HepG2 (cell line): Measurements from ENCODE around the gene SPI1.

Source experiments
- ARNT ChIP-seq: fragments of 450-650 bp; IDR thresholded peaks from 2 replicates; pipeline ENCODE4 v1.6.1; 2017
- CBX1 ChIP-seq: IDR thresholded peaks from one replicate; pipeline ENCODE4 v1.6.1; 2016; ENCODE audit warnings: antibody characterized with exemption, low read depth
- GATAD1 ChIP-seq: IDR thresholded peaks from 2 replicates; pipeline ENCODE4 v1.6.1; 2016; ENCODE audit warnings: missing genetic modification reagents, missing compliant biosample characterization
- NFYB ChIP-seq: sonication (generic); formaldehyde crosslinking; IDR thresholded peaks from 2 replicates; pipeline ENCODE4 v1.4.0; 2020; ENCODE audit warnings: missing genetic modification reagents
- POLR2A ChIP-seq, 2 experiments: IDR thresholded peaks; 2 replicates each; pipeline ENCODE4 v1.6.1; 2011; ENCODE audit warnings: low read depth in 2 of 2, low read length in 2 of 2, mild to moderate bottlenecking in 1 of 2, moderate library complexity in 1 of 2; ENCODE audit not compliant: insufficient read depth in 1 of 2
- WIZ ChIP-seq: sonication (generic); formaldehyde crosslinking; IDR thresholded peaks from 2 replicates; pipeline ENCODE4 v1.5.1; 2020; ENCODE audit warnings: mild to moderate bottlenecking, missing genetic modification reagents
- ZNF3 ChIP-seq: IDR thresholded peaks from 2 replicates; pipeline ENCODE4 v1.7.0; 2017; ENCODE audit warnings: inconsistent platforms
- TF ChIP-seq, protein P1 (sequence below): sonication (generic); formaldehyde crosslinking; IDR thresholded peaks from 2 replicates; pipeline ENCODE4 v1.5.0; 2020; ENCODE audit warnings: mild to moderate bottlenecking, missing genetic modification reagents, moderate library complexity
- TF ChIP-seq, protein P2 (sequence below): sonication (generic); formaldehyde crosslinking; IDR thresholded peaks from 2 replicates; pipeline ENCODE4 v1.8.1; 2022; ENCODE audit warnings: low read depth, mild to moderate bottlenecking, missing genetic modification reagents
- TF ChIP-seq, protein P3 (sequence below): IDR thresholded peaks from 2 replicates; pipeline ENCODE4 v1.6.1; 2016; ENCODE audit warnings: missing genetic modification reagents, missing compliant biosample characterization
- TF ChIP-seq, protein P4 (sequence below): sonication (generic); formaldehyde crosslinking; conservative IDR thresholded peaks from 2 replicates; pipeline ENCODE4 v1.4.0; 2020; ENCODE audit warnings: missing genetic modification reagents

DNA sequence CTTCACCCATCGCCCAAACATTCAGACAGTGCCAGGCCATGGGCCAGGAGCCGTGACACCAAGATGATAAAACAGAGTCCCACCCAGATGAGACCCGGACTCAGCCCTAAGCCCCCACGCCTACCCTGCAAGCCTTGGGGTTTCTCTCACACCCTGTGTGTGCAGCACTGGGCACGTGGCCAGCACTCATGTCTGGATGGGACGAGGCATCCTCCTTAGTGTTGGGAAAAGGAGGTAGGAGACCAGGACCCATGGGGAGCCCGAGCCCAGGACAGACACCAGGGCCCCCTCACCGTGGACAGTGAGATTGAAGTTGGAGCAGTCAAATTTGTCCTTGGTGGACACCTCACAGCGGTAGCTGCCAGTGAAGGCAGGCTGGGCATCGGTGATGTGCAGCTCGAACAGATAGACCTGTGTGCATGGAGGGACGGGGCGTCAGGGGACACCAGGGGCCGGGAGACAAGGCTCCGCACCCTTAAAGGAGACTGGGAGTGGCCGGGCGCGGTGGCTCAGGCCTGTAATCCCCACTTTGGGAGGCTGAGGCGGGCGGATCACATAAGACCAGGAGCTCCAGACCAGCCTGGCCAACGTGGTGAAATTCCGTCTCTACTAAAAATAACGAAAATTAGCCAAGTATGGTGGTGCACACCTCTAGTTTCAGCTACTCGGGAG is 30.1 kb downstream of the SPI1 start:
- TF ChIP-seq GATAD1: no peak
- TF ChIP-seq, protein P1, sequence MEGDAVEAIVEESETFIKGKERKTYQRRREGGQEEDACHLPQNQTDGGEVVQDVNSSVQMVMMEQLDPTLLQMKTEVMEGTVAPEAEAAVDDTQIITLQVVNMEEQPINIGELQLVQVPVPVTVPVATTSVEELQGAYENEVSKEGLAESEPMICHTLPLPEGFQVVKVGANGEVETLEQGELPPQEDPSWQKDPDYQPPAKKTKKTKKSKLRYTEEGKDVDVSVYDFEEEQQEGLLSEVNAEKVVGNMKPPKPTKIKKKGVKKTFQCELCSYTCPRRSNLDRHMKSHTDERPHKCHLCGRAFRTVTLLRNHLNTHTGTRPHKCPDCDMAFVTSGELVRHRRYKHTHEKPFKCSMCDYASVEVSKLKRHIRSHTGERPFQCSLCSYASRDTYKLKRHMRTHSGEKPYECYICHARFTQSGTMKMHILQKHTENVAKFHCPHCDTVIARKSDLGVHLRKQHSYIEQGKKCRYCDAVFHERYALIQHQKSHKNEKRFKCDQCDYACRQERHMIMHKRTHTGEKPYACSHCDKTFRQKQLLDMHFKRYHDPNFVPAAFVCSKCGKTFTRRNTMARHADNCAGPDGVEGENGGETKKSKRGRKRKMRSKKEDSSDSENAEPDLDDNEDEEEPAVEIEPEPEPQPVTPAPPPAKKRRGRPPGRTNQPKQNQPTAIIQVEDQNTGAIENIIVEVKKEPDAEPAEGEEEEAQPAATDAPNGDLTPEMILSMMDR: no peak
- no peak for TF ChIP-seq CBX1
- TF ChIP-seq ARNT: no peak
- TF ChIP-seq NFYB (CRISPR knock-in tag): no peak
- TF ChIP-seq, protein P2, sequence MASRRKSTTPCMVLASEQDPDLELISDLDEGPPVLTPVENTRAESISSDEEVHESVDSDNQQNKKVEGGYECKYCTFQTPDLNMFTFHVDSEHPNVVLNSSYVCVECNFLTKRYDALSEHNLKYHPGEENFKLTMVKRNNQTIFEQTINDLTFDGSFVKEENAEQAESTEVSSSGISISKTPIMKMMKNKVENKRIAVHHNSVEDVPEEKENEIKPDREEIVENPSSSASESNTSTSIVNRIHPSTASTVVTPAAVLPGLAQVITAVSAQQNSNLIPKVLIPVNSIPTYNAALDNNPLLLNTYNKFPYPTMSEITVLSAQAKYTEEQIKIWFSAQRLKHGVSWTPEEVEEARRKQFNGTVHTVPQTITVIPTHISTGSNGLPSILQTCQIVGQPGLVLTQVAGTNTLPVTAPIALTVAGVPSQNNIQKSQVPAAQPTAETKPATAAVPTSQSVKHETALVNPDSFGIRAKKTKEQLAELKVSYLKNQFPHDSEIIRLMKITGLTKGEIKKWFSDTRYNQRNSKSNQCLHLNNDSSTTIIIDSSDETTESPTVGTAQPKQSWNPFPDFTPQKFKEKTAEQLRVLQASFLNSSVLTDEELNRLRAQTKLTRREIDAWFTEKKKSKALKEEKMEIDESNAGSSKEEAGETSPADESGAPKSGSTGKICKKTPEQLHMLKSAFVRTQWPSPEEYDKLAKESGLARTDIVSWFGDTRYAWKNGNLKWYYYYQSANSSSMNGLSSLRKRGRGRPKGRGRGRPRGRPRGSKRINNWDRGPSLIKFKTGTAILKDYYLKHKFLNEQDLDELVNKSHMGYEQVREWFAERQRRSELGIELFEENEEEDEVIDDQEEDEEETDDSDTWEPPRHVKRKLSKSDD: no peak
- TF ChIP-seq WIZ (CRISPR knock-in tag): no peak
- TF ChIP-seq, protein P3, sequence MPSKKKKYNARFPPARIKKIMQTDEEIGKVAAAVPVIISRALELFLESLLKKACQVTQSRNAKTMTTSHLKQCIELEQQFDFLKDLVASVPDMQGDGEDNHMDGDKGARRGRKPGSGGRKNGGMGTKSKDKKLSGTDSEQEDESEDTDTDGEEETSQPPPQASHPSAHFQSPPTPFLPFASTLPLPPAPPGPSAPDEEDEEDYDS (CRISPR knock-in tag): no peak
- TF ChIP-seq, protein P4, sequence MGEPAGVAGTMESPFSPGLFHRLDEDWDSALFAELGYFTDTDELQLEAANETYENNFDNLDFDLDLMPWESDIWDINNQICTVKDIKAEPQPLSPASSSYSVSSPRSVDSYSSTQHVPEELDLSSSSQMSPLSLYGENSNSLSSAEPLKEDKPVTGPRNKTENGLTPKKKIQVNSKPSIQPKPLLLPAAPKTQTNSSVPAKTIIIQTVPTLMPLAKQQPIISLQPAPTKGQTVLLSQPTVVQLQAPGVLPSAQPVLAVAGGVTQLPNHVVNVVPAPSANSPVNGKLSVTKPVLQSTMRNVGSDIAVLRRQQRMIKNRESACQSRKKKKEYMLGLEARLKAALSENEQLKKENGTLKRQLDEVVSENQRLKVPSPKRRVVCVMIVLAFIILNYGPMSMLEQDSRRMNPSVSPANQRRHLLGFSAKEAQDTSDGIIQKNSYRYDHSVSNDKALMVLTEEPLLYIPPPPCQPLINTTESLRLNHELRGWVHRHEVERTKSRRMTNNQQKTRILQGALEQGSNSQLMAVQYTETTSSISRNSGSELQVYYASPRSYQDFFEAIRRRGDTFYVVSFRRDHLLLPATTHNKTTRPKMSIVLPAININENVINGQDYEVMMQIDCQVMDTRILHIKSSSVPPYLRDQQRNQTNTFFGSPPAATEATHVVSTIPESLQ (CRISPR knock-in tag): no peak
- TF ChIP-seq ZNF3 (CRISPR knock-in tag): no peak
- no peak for TF ChIP-seq POLR2A (IDR thresholded peaks at IDR 0.05; ENCODE audit: insufficient read depth in 1 of 2, low read depth in 2 of 2, low read length in 2 of 2)
